HG03039 (cell line): ENCODE data around the gene ARHGAP28.
"Not testable (repeated sequence)": the region's sequence is repeated elsewhere in the genome, so short reads cannot be mapped to it uniquely, and the experiment has no call there.

Experiments used
- ATAC-seq: cut with Tn5 transposase; IDR thresholded peaks from one replicate; pipeline ENCODE4 v1.9.1; 2021; ENCODE audit warnings: mild to moderate bottlenecking, moderate library complexity; ENCODE audit not compliant: unreplicated experiment

ARHGAP28 gene

DNA sequence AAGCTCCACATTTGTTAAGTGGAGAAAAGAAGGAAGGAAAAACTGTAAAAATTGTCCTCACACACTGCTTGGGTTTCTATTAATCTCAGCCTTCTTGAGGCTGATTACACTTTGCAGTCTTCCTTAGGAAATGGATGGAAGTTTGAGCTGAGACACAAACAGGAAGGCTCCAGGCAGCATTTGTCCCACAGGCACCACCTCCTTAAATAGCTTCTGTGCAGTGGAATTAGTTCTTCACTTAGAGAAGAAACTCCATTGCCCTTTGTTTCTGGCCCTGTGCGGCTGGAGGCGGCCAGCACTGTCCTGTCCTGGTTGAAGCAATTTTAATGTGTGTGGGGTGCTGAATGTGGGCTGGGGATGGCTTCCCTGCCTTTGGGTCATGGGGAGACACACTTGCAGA is 44.3 kb downstream of the ARHGAP28 start:
- ATAC-seq, result no peak

DNA sequence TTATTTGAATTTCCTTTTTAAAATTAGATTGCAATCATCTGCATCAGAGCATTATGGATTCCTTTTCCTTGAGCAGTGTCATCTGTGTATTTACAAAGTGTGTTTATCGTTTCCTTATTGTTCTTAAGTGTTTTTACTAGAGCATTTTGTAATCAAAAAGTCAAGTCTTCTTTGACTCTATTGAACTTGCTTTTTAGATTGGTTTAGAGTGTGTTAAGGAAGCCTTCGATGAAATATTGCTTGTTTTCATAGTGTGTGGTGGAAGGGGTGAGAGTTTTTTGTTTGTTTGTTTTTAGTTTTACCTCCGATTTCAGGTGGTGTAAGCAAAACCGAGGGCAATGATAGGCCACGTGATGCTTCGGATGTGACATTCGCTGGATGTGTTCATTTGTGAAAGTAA is 45.7 kb downstream of the ARHGAP28 start:
- ATAC-seq, result no peak

DNA sequence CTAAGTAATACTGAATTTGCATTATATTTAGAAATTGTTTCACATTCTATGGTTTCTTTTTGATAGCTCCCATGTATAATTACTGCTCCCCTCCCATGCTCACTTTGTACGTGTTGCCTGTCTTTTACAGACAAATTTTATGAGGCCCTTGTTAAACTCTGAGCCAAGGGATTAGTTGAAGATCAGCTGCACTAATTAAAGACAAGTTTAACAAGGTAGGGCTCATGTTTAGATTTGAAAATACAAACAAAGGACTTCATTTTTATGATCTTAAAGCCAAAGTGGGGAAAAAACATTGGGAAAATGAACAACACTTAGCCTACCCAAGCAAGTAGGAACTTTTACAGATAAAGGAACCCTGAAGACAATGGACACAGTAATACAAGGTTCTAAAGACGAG is 46.2 kb downstream of the ARHGAP28 start:
- ATAC-seq, result no peak

DNA sequence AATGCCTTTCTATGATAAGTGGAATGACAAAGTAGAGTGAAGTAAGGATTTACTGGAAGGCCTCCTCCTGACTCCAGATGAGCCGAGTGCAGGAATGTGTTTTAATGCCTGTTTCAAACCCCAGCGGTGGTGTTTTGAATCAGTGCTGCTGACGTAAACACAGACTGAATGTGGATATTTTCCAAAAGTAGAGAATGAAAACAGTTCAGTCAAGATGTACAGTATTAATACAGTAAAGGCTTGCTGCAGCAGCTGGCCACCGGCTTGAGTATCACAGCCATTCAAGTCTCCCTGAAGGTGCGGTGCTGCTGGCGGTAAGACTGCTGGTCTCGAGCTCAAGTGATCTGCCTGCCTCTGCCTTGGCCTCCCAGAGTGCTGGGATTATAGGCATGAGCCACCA is 46.7 kb downstream of the ARHGAP28 start:
- no peak for ATAC-seq

DNA sequence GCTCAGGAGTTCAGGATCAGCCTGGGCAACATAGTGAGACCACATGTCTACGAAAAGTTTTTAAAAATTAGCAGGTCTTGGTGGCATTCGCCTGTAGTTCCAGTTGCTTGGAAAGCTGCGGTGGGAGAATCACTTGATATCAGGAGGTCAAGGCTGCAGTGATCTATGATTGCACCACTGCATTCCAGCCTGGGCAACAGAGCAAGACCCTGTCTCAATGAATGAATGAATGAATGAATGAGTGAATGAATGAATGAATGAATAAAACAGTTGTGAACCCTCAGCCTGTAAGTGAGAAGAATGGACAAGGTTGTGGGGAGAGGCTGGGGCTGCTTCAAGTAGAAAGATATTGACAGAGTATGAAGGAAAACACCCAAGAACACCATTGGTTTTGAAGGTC is 48.0 kb downstream of the ARHGAP28 start:
- ATAC-seq, result no peak

DNA sequence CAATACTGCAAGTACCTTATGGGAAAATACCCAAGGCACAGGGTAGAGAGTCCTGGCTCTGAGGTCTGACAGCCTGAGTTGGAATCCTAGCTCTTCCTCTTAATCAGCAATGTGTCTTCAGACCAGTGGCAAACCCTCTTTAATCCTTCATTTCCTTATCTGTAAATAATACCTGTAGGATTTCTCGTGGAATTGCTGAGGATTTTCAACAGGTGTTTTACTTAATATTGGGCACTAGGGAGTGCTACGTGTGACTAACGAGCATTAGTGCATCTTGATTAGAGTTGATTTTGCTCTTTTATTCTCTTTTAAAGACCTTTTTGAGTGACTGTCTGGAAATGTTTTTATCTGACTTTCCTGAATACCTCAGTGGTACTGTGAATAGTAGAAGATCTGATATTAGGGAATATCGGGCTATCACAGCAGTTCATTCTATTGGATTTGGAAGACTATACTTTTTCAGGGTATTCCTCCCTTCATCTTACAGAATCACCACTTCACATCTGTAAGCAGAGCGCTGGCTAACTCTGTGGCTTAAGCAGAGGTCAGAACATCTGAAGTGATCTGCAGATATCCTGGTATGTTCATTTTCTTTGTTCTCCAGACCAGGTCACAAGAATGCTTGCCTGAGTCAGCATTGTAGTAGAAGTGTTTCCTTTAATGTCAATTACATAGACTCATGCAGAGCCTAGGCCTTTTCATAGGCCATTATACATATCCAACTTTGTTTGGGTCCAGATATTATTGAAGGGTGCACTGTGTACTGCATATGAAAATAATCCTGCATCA is 49.1 kb downstream of the ARHGAP28 start:
- no peak for ATAC-seq

DNA sequence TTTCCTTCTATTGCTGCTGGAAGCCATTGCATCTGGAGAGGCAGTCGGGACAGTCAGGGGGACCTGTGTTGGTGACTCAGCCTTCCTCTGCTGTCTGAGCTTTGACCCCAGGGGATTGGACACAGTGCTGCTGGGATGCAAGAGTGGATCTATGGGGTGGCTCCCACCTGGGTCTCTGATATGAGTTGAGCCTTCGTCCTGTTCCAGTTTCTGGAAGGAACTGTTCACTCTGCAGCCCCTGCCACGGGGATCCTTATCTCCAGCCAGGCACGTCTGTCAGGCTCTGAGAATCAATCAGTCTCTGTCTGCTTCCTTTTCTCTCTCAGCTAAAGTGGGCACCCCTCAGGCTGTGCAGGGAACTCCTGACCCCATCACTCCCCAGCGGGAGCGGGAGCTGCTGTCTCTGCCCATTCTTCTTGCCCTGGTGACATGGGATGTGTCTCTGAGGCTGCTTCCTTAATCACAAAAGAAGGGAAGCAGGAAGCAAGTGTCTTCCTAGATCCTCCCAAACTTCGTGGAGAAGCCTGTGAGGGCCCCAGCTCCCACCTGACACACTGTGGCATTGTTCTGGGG is 51.7 kb downstream of the ARHGAP28 start:
- no peak for ATAC-seq

DNA sequence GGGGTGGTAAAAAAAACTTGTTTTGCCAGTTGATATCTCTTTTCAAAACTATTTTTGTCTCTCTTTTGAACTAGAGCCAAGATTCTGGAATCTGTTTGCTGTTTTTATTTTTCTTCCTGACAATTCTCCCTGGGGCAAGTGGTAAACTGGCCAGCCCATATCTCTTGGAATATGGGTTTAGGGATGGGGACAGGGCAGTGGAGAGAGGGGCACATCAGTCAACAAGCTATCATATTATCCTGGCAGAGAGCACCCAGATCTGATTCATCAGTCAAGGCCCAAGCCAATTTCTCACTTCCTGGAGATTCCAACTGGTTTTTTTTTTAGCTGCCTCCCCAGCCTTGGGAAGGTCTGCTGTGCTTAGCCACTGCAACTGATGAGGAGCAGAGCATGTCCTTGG is 52.3 kb downstream of the ARHGAP28 start:
- no peak for ATAC-seq

DNA sequence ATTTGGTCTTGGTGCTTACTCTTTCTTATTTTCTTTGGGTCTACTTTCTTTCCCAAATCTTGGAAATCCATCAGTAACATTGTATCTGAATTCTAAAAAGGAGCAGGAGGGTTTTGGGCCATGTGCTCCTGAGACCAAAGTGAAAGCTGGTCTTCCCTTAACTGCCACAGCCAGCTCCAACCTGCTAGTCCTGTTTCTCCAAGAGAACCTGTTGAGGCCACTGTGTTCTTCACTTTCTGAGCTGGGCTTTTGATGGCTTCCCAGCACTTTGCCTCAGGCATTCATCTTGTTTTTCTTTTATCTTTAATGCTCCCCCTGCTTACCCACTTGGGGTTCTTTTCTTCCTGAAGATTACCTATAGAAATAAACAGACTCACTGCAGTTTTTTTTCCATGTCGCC is 53.3 kb downstream of the ARHGAP28 start:
- ATAC-seq, result no peak

DNA sequence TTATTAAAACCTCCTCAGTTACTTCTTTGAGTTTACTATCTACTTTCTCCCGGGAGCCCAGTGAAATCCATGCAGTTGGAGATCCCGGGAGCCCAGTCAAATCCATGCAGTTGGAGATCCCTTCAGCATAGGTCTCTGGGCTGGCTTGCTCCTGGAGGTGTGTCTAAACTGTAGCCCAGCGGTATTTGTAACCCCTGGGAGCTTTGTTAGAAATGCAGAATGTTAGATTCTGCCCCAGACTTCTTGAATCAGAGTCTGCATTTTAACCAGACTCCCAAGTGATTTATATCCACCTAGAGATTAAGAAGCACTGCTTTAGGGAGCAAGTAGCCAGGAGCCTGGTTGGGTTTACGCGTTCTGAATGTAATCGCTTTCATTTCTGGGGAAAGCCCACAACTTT is 54.5 kb downstream of the ARHGAP28 start:
- no peak for ATAC-seq

DNA sequence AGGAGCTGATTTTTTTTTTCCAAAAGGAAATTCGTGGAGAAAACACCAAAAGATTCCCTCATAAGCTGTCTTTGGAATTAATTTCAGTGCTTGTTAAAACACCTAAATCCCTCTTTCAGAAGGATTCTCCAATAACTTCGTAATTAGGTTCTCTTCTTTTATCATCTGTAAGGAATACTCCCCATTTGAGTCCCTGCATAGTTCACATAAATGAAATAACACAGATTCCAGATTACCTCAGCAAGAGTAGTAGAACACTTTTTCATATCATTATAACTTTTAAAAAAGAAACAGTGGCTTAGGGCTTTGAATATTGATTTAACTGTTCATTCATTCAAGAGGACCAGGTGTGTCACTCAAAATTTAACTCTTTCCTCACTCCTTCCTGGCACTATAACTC is 55.5 kb downstream of the ARHGAP28 start:
- no peak for ATAC-seq

DNA sequence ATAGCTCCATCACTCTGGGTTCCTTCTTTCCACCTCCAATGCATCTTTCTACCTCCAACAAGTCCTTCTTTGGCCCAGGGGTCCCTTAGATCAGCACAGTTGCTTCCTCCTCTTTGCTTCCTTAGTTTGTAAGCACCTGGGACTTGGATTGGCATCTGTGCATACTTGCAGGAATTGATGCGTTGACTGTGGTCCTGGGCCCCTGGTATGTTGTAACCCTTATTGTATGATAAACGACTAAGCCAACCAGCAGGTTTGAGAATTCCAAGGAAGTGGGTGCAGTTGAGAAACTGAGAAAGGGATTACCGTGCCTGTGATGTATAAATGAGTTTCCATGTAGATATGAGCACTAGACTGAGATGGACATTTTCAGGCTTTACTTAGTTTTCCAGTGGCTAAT is 55.9 kb downstream of the ARHGAP28 start:
- ATAC-seq, result no peak

DNA sequence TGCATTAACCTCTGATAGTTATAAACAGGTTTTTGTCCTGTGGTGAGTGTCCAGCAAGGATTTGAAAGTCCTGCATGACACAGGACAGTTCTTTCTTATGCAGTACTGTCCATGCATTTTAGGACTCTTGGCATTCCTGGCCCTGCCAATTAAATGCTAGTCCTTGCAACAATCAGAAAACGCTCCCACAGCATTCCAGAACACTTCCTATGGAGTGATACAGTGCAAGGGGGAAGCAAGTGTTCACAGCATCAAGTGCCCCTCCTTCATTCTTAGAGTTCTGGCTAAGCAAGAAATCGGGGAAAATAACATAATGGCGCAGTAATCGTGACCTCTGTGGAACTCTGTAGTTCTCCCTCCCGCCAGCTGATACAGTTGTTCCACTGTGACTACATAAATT is 62.9 kb downstream of the ARHGAP28 start:
- ATAC-seq, result no peak

DNA sequence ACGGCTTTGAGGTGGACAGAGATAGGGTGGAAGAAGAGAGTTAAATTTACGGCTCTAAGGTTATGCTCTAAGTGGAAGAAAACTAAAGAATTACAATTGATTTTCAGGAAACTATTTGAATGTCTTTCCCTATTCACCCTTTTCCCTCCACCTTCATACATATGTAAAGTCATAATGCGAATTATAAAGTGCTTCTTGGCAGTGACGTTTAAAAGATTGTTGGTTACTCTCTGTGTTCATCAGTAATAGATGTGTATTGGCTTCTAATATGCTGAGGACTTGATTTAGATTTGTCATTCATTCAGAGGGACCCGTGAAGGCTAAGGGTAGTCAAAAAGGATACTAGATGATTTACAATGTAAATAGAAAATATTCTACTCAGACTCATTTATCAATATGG is 63.9 kb downstream of the ARHGAP28 start:
- no peak for ATAC-seq

DNA sequence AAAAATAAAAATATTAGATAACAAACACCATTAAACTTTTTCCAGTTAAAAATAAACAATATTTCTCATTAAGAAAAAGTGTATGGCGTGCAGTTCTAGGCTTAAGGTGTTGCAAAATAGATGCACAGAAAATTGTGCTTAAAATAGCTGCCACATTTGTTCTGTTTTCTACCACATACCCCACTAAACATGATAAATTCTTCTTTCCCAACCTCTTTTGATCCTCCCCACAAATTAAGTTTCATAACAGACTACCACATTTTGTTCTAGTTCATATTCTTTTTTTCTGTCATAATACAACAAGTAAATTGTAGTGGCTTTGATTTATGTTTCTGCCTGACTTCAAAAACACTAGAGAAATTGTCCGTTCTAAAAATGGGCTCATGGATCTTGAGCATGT is 64.5 kb downstream of the ARHGAP28 start:
- ATAC-seq, result no peak

DNA sequence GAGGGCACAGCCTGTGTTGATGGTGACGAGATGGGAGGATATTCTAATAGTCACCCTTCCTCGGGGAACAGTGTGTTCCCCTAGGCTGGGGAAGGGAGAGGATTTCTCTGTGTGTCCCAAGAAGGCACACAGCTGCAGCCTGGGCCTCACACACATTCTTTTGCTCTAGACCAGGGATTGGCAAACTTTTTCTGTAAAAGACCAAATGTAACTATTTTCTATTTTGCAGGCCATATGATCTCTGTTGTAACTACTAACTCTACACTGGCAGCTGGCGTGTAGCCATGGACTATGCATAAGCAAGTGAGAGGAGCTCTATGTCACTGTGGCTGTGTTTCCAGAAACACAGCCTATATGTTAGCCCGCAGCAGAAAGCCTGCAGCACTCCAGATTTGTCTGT is 65.8 kb downstream of the ARHGAP28 start:
- no peak for ATAC-seq

DNA sequence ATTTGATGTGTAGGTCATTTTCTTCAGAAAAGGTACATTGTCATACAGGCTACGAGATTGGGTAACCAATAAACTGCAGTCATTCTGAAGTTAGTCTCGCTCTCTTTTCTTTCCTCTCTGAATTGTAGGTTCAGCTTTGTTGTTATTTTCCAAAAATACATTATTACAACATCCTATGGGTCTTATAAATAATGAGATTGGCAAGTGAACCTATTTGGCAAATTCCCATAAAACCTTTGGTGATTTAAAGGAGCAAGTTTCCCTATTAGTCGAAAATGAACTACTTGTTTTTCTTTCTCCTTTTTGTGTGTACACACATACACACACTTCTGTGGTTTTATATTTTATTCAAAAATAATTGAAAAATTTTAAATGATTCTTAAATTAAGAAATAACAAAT is 67.0 kb downstream of the ARHGAP28 start:
- no peak for ATAC-seq

DNA sequence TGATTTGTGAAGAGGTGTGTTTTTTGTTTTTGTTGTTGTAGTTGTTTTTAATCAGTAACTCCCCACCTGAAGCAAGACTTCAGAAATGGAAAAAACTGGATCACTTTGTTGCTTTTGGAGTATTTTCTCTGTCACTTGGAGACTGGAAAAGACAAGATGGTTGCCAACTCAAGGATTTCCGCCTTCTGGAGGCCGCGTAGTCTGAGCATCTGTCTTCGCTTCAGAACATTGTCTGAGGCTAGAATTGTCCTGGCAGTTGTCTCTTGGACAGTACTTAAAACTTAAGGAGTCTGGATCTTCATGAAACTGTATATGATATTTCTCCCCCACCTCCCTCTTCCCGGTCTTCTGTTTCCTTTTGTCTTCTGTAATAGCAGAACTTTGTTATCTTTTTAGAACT is 67.7 kb downstream of the ARHGAP28 start:
- no peak for ATAC-seq

DNA sequence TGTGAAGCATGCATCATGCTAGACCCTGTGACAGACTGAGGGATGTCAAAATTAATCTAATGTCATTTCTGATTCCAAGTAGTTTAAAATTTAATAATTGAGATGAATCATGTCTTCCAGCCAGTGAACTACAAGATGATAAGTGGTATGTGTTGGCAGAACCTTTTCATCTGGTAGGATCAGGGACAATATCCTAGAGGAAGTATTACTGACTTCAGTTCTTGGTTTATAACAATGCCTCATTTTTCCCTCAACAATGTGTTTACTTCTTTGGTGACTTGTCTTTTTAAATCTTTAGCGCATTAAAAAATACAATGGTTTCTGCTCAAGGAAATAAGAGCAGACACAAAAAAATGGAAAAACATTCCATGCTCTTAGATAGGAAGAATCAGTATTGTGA is 69.4 kb downstream of the ARHGAP28 start:
- no peak for ATAC-seq

DNA sequence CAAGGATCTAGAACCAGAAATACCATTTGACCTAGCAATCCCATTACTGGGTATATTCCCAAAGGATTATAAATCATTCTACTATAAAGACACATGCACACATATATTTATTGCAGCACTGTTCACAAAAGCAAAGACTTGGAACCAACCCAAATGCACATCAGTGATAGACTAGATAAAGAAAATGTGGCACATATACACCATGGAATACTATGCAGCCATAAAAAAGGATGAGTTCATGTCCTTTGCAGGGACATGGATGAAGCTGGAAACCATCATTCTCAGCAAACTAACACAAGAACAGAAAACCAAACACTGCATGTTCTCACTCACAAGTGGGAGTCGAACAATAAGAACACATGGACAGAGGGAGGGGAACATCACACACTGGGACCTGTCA is 70.8 kb downstream of the ARHGAP28 start:
- ATAC-seq, result not testable (repeated sequence)

DNA sequence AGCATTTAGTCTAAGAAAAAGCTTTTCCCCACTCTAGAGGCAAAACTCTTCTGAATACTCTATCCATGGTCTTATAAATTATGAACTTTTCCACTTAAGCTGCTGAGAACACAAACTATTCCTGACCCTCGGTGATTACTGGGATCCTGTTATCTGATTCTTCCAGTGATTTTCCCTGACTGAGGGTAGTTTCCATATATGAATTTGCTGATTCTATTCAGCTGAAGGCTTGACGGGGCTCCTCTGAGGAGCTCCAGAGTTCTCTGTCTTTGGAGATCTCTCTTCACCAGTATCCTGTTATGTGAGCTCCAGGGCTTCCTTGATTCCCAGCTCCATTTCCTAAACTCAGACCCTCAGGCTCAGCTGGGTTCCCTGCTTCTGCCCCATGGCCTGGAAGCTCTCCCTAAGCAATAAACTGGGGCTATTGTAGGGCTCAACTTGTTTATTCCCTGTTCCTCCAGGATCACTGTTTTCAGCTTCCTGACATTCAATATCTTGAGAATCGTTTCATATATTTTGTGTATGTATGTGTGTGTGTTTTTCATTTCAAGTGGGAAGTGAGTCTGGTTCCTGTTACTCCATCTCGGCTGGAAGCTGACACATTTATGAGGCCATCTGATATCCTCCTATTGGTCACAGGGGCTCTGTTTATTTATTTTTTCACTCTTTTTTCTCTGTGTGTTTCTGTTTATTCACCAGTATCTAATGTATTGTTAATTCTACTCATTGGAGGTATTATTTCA is 78.2 kb downstream of the ARHGAP28 start:
- ATAC-seq, result no peak

DNA sequence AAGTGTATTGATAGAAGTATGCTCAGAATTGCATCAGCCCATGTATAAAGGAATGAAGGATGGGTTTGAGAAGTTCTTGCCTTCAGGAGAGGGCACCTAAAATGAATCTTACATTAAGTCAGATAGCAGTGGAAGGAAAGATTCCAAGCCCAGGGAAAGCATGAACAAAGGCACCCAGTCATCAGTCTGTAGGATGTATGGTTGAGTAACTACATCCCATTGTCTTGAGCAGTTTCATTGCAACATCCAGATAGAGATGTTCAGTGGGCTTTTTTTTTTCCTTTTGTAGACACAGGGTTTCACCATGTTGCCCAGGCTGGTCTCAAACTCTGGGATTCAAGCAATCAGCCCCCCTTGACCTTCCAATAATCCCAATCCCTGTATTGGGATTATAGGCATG is 80.7 kb downstream of the ARHGAP28 start:
- no peak for ATAC-seq
